Suppressor macrophage (primary cell): Measurements from ENCODE around the gene FTL.

Source experiments
- DNase-seq, 4 experiments: peaks; one replicate each; pipeline ENCODE4 v3.0.0-alpha.2; 2020 to 2022

The FTL gene

GRCh38 chr19:48945817-48946216, 19.3 kb upstream of the FTL start:
- no peak for DNase-seq

DNA sequence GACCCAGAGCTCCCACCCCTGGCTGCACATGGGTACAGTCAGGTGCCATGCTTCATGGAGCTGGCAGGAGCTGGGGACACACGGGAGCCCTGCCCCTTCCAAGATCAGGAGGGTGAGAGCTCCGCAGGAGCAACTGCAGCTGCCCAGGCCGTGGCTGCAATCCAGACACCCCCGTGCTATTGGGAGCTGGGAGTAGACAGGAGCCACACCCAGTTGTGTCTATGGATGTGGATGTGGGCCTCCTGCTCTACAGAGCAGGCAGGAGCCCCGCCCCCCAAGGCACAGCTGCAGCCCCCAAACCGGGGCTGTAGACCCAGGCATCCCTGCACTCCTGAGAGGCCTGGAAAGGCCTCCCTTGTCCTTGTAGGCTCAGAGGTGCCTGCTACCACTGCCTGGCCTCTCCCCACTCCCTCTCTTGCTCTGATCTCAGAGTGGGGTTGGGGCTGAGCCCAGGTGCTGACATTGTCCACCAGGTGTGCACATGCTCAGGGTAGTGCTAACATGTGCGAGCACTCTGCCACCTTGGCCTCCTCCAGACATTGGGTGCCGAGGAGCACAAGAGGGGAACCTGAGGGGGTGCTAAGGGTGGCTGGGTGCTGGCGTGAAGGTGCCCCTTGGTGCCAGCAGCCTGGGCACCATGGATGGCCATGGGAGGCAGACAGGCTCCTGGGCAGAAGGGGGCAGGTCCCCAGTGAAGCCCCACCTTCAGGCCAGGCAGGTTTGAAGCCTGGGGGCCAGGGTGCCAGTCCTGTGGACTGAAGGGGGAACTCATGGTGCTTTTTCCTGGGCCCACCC, 18.4 kb upstream of the FTL start:
- no peak for DNase-seq

DNA sequence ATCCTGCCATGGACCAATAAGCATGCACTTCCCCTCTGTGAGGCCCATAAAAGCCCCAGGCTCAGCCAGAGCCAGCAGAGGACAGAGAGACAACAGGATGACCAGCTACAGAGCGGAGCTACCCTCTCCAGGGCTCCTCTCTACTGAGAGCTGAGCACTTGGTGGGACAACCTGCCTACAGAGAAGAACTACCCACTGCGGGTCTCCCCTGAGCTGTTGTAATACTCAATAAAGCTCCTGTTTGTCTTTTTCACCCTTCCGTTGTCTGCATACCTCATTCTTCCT, 17.9 kb upstream of the FTL start:
- DNase-seq = no peak

DNA sequence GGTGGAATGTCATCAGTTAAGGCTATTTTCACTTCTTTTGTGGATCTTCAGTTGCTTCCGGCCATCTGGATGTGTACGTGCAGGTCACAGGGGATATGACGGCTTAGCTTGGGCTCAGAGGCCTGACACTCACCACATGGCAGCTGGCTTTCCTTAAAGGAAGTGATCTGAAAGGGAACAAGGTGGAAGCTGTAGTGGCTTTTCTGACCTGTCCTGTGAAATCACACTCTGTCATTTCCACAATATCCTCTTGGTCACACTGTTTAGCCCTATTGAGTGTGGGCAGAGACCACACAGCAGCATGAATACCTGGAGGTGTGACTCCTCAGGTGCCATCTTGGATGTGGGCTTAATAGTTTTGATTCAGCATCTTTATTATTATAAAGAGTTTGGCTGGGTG, 14.9 kb upstream of the FTL start:
- DNase-seq = peak in 3 of 4 experiments; percentile 53 to 61 (median 55)

GRCh38 chr19:48950830-48951519, 14.1 kb upstream of the FTL start:
- DNase-seq = no peak

GRCh38 chr19:48953141-48953540, 12.0 kb upstream of the FTL start:
- DNase-seq = peak; percentile 49 to 63 (median 58)

DNA sequence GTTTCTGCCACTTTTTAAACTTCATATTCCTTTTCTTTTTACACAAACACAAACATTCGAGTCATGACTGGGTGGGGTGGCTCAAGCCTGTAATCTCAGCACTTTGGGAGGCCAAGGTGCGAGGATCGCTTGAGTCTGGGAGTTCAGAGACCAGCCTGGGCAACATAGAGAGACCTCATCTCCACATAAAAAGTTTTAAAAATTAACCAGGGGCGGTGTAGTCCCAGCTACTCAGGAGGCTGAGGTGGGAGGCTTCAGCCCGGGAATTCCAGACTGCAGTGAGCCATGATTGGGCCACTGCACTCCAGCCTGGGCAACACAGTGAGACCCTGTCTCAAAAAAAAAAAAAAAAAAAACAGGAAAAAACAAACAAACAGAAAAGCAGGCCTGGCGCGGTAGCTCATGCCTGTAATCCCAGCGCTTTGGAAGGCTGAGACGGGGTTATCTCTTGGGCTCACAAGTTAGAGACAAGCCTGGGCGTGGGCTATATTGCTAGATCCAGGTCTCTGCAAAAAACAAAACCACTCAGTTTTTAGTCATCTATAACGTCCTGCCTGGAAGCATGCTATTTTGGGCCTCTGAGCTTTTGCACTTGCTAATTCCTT, 11.0 kb upstream of the FTL start:
- DNase-seq = no peak

DNA sequence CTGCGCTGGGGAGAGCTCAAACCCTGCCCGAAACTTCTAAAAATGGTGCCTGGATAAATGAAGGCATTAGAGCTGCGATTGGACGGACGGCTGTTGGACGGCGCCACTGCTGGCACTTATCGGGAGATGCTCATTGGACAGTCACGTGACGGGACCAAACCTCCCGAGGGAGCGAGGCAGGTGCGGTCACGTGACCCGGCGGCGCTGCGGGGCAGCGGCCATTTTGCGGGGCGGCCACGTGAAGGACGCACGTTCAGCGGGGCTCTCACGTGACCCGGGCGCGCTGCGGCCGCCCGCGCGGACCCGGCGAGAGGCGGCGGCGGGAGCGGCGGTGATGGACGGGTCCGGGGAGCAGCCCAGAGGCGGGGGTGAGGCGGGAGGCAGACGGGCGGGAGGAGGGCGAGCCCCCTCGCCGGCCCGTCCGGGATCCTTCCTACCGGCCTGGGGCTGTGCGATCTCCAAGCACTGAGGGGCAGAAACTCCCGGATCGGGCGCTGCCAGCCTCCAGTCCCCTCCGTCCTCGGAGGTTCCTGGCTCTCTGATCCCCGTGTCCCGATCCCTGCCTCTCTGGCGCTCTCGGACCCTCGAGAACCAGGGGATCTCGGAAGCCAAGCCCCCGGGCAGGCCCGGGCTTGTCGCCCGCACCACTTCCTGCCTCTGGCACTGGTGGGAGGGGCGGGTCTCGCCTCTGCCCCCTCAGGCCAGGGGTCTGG, 10.4 kb upstream of the FTL start, which contains the start of gene BAX:
Gene BAX, plus strand, starts transcription at position 281 of the 713 bp plus-strand sequence. Its CDS starts 54 bp downstream, at position 335.
- peak; percentile 92 to 97 (median 94) for DNase-seq

DNA sequence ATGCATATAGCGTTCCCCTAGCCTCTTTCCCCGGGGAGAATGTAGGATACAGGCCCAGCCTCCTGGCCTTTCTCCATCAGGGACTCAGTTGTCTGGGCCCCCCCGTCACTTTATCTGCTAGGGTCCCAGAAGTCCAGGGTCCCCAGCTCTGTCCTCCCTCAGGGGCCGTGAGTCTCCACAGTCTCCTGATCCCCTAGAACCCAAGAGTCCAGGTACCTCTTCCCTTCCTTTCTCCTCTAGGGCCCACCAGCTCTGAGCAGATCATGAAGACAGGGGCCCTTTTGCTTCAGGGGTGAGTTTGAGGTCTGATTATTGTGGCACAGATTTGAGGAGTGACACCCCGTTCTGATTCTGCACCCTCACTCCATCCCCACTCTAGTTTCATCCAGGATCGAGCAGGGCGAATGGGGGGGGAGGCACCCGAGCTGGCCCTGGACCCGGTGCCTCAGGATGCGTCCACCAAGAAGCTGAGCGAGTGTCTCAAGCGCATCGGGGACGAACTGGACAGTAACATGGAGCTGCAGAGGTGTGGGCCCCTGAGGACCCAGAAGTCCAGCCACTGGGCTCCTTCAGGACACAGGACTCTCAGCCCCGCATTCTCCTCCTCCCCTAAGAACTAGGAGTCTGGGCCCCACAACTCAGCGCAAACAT, 9.7 kb upstream of the FTL start:
- no peak for DNase-seq

GRCh38 chr19:48958006-48958405, 7.1 kb upstream of the FTL start:
- no peak for DNase-seq

GRCh38 chr19:48959341-48960239, 5.5 kb upstream of the FTL start:
- DNase-seq = peak; percentile 58 to 75 (median 68)

GRCh38 chr19:48961051-48961649, 4.0 kb upstream of the FTL start:
- peak; percentile 28 to 65 (median 53) for DNase-seq

GRCh38 chr19:48961673-48962028, 3.5 kb upstream of the FTL start:
- DNase-seq = no peak

GRCh38 chr19:48962029-48962848, 2.9 kb upstream of the FTL start:
- DNase-seq = peak; percentile 85 to 93 (median 90)

DNA sequence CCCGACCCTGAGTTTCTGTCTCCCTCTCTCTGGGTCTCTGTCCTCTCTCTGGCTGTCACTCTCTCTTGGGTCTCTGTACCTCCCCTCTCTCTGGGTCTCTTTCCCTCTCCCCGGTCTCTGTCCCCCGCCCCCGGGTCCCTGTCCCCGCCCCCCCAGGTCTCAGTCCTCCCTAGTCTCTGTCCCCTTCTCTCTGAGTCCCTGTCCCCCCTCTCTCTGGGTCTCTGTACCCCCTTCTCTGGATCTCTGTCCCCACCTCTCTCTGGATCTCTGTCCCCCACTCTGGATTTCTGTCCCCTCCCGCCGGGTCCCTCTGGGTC, 2.3 kb upstream of the FTL start:
- DNase-seq = peak in 1 of 4 experiments; percentile 42

GRCh38 chr19:48963371-48964204, 1.5 kb upstream of the FTL start:
- peak; percentile 60 to 87 (median 78) for DNase-seq

DNA sequence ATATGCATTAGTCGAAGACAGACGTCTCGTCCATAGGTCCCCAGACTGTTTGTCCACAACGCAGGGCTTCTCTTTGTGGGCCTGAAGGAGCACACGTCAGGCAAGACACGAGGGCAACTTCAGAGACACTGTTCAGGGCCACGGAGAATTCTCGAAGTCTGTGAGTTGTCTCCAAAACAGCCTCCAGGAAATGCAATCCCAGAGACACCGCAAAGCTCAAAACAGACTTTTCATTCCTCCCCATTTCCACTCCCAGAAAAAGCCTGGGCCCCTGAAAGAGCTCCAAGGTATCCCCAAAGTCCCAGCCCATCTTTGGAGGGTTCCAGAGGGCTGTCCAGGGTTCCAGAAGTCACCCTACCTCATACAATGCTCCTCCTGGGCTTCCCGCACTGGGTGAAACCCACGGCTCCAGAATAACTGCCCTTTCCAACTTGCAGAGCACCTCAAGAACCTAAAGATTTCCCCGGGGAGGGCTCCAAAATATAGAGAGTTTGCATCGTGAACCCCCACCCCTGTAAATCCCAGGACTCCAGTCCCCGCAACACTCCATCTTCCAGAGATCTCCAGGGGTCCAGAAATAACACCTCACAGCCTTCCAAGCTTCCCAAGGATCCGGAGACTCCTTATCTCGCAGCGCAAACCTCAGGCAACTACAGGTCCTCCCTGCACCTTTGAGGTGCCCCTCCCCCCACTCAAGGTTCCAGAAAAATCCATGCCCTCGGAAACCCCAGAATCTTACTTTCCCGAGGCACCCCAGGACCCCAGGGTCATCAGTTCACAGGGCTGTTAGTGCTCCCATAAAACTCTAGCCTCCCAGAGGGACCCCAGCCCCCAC, 687 bp upstream of the FTL start:
- peak in 2 of 4 experiments; percentile 47 to 56 for DNase-seq

GRCh38 chr19:48965806-48966540, 864 bp downstream of the FTL start:
- peak; percentile 75 to 86 (median 80) for DNase-seq
